Measurements from ENCODE around the gene SDF4. TPM values are rescaled to one million over a fixed set of nuclear protein-coding genes. Genes with fewer than 3 reads are reported as not detected.

Gene SDF4
- total and polyA plus RNA-seq, 2 of the 13 experiments (the other 11 are each of a cell fraction or from before 2014, with no cell fraction given): 80.8 to 107 TPM

DNA sequence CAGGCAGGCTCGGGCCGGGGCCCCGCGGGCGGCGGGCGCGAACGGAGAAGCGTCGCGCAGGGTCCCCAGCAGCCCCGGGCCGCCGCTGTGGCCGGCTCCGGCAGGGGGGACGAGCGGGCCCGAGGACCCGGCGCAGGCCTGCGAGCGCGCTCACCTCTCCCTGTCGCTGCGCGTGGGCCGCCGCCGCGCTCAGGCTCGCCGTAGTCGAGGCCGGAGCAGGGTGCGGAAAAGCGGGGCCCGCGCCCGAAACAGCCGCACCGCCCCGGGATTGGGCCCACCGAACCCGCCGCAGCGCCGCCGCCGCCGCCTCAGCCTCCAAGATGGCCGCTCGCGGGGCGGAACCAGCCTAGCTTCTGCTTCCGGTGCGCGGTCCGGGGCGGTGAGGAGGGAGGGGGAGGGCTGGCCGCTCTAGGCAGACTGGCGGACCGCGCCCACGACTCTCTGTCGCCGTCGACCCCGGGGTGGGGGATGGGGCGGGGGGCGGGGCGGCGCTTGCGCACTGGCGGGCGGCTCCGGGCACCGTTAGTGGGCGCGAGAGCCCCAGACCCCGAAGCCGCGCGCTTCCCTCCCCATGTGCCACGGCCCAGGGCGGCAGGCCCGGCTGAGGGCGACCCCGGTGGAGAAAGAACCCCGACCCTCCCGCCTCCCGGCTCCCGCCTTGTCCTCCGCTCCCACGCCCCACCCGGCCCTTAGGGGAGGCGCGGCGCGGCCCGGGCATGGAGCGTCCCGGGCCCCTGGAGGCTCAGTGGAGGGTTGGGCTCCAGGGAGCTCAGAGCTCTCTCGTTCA lies 41.9 kb upstream of the SDF4 start, which contains the start of gene UBE2J2 (continued):
- TF ChIP-seq HMGXB3 (CRISPR knock-in tag; IDR thresholded peaks at IDR 0.05; ENCODE audit: borderline replicate concordance): peak; percentile 71; the same call in 1 of the 2 replicates
- TF ChIP-seq ZNF280D (CRISPR knock-in tag; IDR thresholded peaks at IDR 0.05): no peak
- TF ChIP-seq MAF1 (CRISPR knock-in tag; IDR thresholded peaks at IDR 0.05; ENCODE audit: borderline replicate concordance): no peak; the same call in 1 of the 2 replicates
- TF ChIP-seq, protein P1, sequence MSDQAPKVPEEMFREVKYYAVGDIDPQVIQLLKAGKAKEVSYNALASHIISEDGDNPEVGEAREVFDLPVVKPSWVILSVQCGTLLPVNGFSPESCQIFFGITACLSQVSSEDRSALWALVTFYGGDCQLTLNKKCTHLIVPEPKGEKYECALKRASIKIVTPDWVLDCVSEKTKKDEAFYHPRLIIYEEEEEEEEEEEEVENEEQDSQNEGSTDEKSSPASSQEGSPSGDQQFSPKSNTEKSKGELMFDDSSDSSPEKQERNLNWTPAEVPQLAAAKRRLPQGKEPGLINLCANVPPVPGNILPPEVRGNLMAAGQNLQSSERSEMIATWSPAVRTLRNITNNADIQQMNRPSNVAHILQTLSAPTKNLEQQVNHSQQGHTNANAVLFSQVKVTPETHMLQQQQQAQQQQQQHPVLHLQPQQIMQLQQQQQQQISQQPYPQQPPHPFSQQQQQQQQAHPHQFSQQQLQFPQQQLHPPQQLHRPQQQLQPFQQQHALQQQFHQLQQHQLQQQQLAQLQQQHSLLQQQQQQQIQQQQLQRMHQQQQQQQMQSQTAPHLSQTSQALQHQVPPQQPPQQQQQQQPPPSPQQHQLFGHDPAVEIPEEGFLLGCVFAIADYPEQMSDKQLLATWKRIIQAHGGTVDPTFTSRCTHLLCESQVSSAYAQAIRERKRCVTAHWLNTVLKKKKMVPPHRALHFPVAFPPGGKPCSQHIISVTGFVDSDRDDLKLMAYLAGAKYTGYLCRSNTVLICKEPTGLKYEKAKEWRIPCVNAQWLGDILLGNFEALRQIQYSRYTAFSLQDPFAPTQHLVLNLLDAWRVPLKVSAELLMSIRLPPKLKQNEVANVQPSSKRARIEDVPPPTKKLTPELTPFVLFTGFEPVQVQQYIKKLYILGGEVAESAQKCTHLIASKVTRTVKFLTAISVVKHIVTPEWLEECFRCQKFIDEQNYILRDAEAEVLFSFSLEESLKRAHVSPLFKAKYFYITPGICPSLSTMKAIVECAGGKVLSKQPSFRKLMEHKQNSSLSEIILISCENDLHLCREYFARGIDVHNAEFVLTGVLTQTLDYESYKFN (CRISPR knock-in tag; conservative IDR thresholded peaks at IDR 0.05): peak; percentile 25
- TF ChIP-seq, protein P2, sequence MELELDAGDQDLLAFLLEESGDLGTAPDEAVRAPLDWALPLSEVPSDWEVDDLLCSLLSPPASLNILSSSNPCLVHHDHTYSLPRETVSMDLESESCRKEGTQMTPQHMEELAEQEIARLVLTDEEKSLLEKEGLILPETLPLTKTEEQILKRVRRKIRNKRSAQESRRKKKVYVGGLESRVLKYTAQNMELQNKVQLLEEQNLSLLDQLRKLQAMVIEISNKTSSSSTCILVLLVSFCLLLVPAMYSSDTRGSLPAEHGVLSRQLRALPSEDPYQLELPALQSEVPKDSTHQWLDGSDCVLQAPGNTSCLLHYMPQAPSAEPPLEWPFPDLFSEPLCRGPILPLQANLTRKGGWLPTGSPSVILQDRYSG (CRISPR knock-in tag; IDR thresholded peaks at IDR 0.05): no peak
- TF ChIP-seq PPARG (CRISPR knock-in tag; conservative IDR thresholded peaks at IDR 0.05): no peak
- no peak for TF ChIP-seq ZFP90 (CRISPR knock-in tag; IDR thresholded peaks at IDR 0.05; ENCODE audit: borderline replicate concordance)
- TF ChIP-seq, protein P3, sequence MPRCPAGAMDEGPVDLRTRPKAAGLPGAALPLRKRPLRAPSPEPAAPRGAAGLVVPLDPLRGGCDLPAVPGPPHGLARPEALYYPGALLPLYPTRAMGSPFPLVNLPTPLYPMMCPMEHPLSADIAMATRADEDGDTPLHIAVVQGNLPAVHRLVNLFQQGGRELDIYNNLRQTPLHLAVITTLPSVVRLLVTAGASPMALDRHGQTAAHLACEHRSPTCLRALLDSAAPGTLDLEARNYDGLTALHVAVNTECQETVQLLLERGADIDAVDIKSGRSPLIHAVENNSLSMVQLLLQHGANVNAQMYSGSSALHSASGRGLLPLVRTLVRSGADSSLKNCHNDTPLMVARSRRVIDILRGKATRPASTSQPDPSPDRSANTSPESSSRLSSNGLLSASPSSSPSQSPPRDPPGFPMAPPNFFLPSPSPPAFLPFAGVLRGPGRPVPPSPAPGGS (CRISPR knock-in tag; IDR thresholded peaks at IDR 0.05): no peak
- TF ChIP-seq SP140L (CRISPR knock-in tag; IDR thresholded peaks at IDR 0.05; ENCODE audit: borderline replicate concordance): no peak
- peak; percentile 43 for TF ChIP-seq MED1 (CRISPR knock-in tag; IDR thresholded peaks at IDR 0.05)
- no peak for TF ChIP-seq KAT7 (CRISPR knock-in tag; IDR thresholded peaks at IDR 0.05; ENCODE audit: borderline replicate concordance)
- no peak; the same call in 1 of the 2 replicates for TF ChIP-seq CCDC6 (CRISPR knock-in tag; IDR thresholded peaks at IDR 0.05)
- no peak for TF ChIP-seq LCORL (IDR thresholded peaks at IDR 0.05)
- TF ChIP-seq LCORL (CRISPR knock-in tag; IDR thresholded peaks at IDR 0.05): 0 out of 2 replicates have a peak, but pooled peaks have one; percentile 59
